Measurements from ENCODE around the gene PRRX2.

The PRRX2 gene

GRCh38 chr9:129637102-129637501 is 28.3 kb upstream of the PRRX2 start:
- DNase-seq (ENCODE audit: low spot score): no peak

- DNase-seq (ENCODE audit: low spot score): no peak
Observed at GRCh38 chr9:129637673-129638439, 27.6 kb upstream of the PRRX2 start.

GRCh38 chr9:129639034-129639630 is 26.3 kb upstream of the PRRX2 start:
- DNase-seq (ENCODE audit: low spot score): no peak

GRCh38 chr9:129639756-129640085 is 25.7 kb upstream of the PRRX2 start:
- DNase-seq (ENCODE audit: low spot score): no peak

GRCh38 chr9:129640086-129640870 is 25.2 kb upstream of the PRRX2 start:
- DNase-seq (ENCODE audit: low spot score): no peak

GRCh38 chr9:129640871-129641749 is 24.3 kb upstream of the PRRX2 start:
- DNase-seq (ENCODE audit: low spot score): no peak

- DNase-seq (ENCODE audit: low spot score): peak; percentile 91
Observed at GRCh38 chr9:129641750-129642585, 23.5 kb upstream of the PRRX2 start, which contains the start of gene ASB6. Gene ASB6 (minus strand): TSS chr9:129642151. CDS start chr9:129641999, 152 bp downstream.

GRCh38 chr9:129643706-129644105 is 21.7 kb upstream of the PRRX2 start:
- no peak for DNase-seq (ENCODE audit: low spot score)

GRCh38 chr9:129644365-129644764 is 21.1 kb upstream of the PRRX2 start:
- no peak for DNase-seq (ENCODE audit: low spot score)

- DNase-seq (ENCODE audit: low spot score): no peak
Observed at GRCh38 chr9:129644902-129645301, 20.5 kb upstream of the PRRX2 start.

GRCh38 chr9:129646252-129646651 is 19.2 kb upstream of the PRRX2 start:
- DNase-seq (ENCODE audit: low spot score): no peak

GRCh38 chr9:129646654-129647053 is 18.8 kb upstream of the PRRX2 start:
- DNase-seq (ENCODE audit: low spot score): no peak

GRCh38 chr9:129647635-129648034 is 17.8 kb upstream of the PRRX2 start:
- no peak for DNase-seq (ENCODE audit: low spot score)

- DNase-seq (ENCODE audit: low spot score): no peak
Observed at GRCh38 chr9:129648092-129648763, 17.2 kb upstream of the PRRX2 start.

- DNase-seq (ENCODE audit: low spot score): no peak
Observed at GRCh38 chr9:129648764-129649115, 16.7 kb upstream of the PRRX2 start.

GRCh38 chr9:129649726-129650679 is 15.4 kb upstream of the PRRX2 start:
- no peak for DNase-seq (ENCODE audit: low spot score)

GRCh38 chr9:129650680-129651235 is 14.7 kb upstream of the PRRX2 start:
- DNase-seq (ENCODE audit: low spot score): no peak

GRCh38 chr9:129653823-129654553 is 11.5 kb upstream of the PRRX2 start:
- DNase-seq (ENCODE audit: low spot score): no peak
